ENCODE measurements around the gene PPFIBP1. TPM values are rescaled to one million over a fixed set of nuclear protein-coding genes. Genes with fewer than 3 reads are reported as not detected.

Gene PPFIBP1
- total RNA-seq, 1 experiment from 2014 or later = 17.0 TPM

DNA sequence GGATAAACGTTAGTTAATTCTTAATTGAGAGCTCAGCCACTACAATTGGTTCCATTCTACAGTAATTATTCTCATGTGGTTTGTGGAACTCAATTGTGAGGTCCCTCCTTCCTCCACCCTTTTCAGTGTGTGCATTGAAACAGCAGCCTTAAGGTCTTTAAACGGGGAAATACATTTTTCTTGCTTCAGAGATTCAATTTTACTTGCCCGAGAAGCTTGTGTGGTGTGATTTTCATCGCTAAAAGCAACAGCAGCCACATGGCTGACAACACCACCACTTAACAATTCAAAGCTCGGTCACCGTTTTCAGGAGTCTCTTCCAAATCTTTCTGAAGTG lies 733 bp upstream of the PPFIBP1 start:
- no peaks in the 10 kb centered on the region; the same call in 1 of the 2 replicates for H3K27me3 ChIP-seq (ENCODE audit: control insufficient read depth, insufficient read depth, low read length)
- peak overlapping the region; percentile 84 for H3K4me3 ChIP-seq (ENCODE audit: insufficient read depth, low read depth, low read length)
- no peaks in the 10 kb centered on the region for H3K36me3 ChIP-seq (replicated peaks; ENCODE audit: control insufficient read depth, insufficient read depth, low read length)
- no peak for DNase-seq

GRCh38 chr12:27524494-27524835 lies 459 bp downstream of the PPFIBP1 start:
- no peaks in the 10 kb centered on the region for H3K36me3 ChIP-seq (replicated peaks; ENCODE audit: control insufficient read depth, insufficient read depth, low read length)
- no peak for DNase-seq
- H3K27me3 ChIP-seq (ENCODE audit: control insufficient read depth, insufficient read depth, low read length) = no peaks in the 10 kb centered on the region; the same call in 1 of the 2 replicates

GRCh38 chr12:27524839-27525753 lies 1.1 kb downstream of the PPFIBP1 start:
- peak; percentile 55 for DNase-seq
- H3K27me3 ChIP-seq (ENCODE audit: control insufficient read depth, insufficient read depth, low read length) = no peaks in the 10 kb centered on the region; the same call in 1 of the 2 replicates
- H3K4me3 ChIP-seq (ENCODE audit: insufficient read depth, low read depth, low read length) = peak overlapping the region; percentile 84
- H3K36me3 ChIP-seq (replicated peaks; ENCODE audit: control insufficient read depth, insufficient read depth, low read length) = no peaks in the 10 kb centered on the region

More at GRCh38 chr12:27524494-27524835, 459 bp downstream of the PPFIBP1 start:
- peak overlapping the region; percentile 84 for H3K4me3 ChIP-seq (ENCODE audit: insufficient read depth, low read depth, low read length)

GRCh38 chr12:27527512-27527911 lies 3.5 kb downstream of the PPFIBP1 start:
- DNase-seq = no peak
- H3K27me3 ChIP-seq (ENCODE audit: control insufficient read depth, insufficient read depth, low read length) = no peaks in the 10 kb centered on the region; the same call in 1 of the 2 replicates
- no peak overlapping the region for H3K4me3 ChIP-seq (ENCODE audit: insufficient read depth, low read depth, low read length)
- H3K36me3 ChIP-seq (replicated peaks; ENCODE audit: control insufficient read depth, insufficient read depth, low read length) = no peaks in the 10 kb centered on the region

GRCh38 chr12:27528788-27529187 lies 4.8 kb downstream of the PPFIBP1 start:
- DNase-seq = no peak
- H3K36me3 ChIP-seq (replicated peaks; ENCODE audit: control insufficient read depth, insufficient read depth, low read length) = no peaks in the 10 kb centered on the region
- H3K27me3 ChIP-seq (ENCODE audit: control insufficient read depth, insufficient read depth, low read length) = no peaks in the 10 kb centered on the region; the same call in 1 of the 2 replicates
- H3K4me3 ChIP-seq (ENCODE audit: insufficient read depth, low read depth, low read length) = no peak overlapping the region

DNA sequence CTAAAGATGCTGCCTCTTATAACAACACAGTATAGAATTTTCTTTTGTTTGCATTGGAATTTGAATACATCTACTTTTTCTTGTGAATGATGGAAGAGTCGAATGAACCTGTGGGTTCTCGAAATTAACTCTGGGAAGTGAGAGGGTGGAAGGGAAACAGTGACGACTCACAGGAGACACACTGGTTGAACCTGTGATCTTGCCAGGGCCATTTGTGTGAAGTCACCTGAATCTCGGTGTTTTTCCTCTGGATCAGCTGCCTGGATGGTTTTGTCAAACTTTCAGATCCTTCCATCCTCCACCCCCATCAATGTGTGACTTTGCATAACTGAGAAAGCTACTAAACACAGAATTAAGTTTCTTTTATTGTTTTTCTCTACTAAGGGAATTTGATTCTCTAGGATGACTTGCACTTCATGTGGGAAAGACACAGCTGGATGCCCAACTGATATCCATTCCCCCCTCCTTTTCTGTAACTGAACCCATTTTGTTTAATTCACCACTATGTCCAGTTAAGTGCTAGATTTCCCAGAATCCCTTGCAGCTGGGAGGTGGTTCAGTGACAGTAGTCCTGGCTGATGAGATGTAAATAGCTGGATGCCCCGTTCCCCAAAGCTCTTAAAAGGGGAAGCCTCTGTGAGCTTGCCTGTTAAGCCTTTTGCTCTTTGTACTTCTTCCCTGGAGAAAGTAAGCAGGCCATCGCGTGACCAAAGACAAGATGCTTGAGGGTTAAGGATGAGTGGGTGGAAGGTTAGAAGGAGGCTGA lies 6.3 kb downstream of the PPFIBP1 start:
- Histone ChIP-seq H3K27me3 (ENCODE audit: control insufficient read depth, insufficient read depth, low read length) (no peaks in the 10 kb centered on the region; the same call in 1 of the 2 replicates), H3K4me3 (ENCODE audit: insufficient read depth, low read depth, low read length) (no peak overlapping the region), H3K36me3 (replicated peaks; ENCODE audit: control insufficient read depth, insufficient read depth, low read length) (no peaks in the 10 kb centered on the region)
- DNase-seq = no peak

GRCh38 chr12:27531896-27532295 lies 7.9 kb downstream of the PPFIBP1 start:
- no peak for DNase-seq
- H3K36me3 ChIP-seq (replicated peaks; ENCODE audit: control insufficient read depth, insufficient read depth, low read length) = no peaks in the 10 kb centered on the region
- H3K4me3 ChIP-seq (ENCODE audit: insufficient read depth, low read depth, low read length) = no peak overlapping the region

DNA sequence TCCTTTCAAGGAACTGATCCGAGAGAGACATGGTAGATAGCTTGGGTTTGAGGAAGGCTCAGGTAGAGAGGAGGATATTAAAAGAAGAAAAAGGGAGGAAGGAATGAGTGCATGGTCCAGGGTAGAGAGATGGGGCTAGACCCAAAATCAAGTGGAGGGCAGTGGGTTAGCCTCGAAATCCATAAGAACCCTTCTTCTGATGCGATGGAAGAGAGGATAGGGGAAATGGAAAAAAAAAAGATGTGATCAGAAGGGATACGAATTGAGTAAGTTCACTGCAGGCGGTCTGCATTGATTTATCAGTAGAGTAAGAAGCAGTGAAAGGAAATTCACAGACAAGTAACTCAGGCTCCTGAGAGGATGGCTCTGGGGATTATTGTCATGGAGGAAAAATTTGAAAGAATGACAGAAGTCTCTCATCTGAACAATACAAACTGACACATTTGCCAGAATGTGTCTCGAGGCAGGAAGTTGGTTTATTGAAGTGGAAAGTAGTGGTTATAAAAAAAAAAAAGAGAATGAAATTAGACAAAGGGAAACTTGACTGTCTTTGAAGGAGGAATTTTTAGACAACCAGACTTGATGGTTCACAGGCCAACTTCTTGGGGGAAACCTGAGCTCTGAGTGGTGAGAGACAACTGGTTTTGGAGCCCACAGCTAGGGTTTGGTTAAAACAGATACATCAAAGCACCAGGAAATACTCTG lies 10.2 kb downstream of the PPFIBP1 start:
- DNase-seq = no peak
- Histone ChIP-seq H3K36me3 (replicated peaks; ENCODE audit: control insufficient read depth, insufficient read depth, low read length) (no peaks in the 10 kb centered on the region), H3K27me3 (ENCODE audit: control insufficient read depth, insufficient read depth, low read length) (no peaks in the 10 kb centered on the region), H3K4me3 (ENCODE audit: insufficient read depth, low read depth, low read length) (no peak overlapping the region)

More at GRCh38 chr12:27531896-27532295, 7.9 kb downstream of the PPFIBP1 start:
- no peaks in the 10 kb centered on the region for H3K27me3 ChIP-seq (ENCODE audit: control insufficient read depth, insufficient read depth, low read length)

DNA sequence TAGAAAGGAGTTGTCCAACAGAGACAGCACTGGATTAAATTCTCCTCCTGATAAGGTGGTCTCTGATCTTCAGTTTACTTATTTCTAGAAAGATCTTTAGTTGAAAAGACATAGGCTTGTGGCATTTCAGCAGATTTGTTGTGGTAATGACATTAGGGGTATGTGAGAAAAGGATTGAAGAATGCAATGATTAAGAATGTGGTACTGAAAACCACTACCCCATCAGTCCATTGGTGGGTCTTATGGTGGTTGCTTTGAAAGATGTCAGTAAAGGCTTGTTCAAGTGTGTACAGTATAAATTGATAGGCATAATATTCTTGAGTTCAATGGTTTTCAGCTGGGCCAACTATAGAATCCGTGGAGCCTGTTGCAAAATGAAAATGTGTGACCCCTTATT lies 10.8 kb downstream of the PPFIBP1 start:
- H3K27me3 ChIP-seq (ENCODE audit: control insufficient read depth, insufficient read depth, low read length) = no peaks in the 10 kb centered on the region
- no peak for DNase-seq
- H3K36me3 ChIP-seq (replicated peaks; ENCODE audit: control insufficient read depth, insufficient read depth, low read length) = no peaks in the 10 kb centered on the region
- H3K4me3 ChIP-seq (ENCODE audit: insufficient read depth, low read depth, low read length) = no peak overlapping the region

- no peak for DNase-seq
- no peaks in the 10 kb centered on the region for H3K36me3 ChIP-seq (replicated peaks; ENCODE audit: control insufficient read depth, insufficient read depth, low read length)
- H3K27me3 ChIP-seq (ENCODE audit: control insufficient read depth, insufficient read depth, low read length) = no peaks in the 10 kb centered on the region
- no peak overlapping the region for H3K4me3 ChIP-seq (ENCODE audit: insufficient read depth, low read depth, low read length)
Observed at GRCh38 chr12:27535318-27535717, 11.3 kb downstream of the PPFIBP1 start.

- Histone ChIP-seq H3K36me3 (replicated peaks; ENCODE audit: control insufficient read depth, insufficient read depth, low read length) (no peaks in the 10 kb centered on the region), H3K27me3 (ENCODE audit: control insufficient read depth, insufficient read depth, low read length) (no peaks in the 10 kb centered on the region), H3K4me3 (ENCODE audit: insufficient read depth, low read depth, low read length) (no peak overlapping the region)
- no peak for DNase-seq
Observed at GRCh38 chr12:27537855-27538675, 14.1 kb downstream of the PPFIBP1 start.

GRCh38 chr12:27539191-27539631 lies 15.2 kb downstream of the PPFIBP1 start:
- H3K27me3 ChIP-seq (ENCODE audit: control insufficient read depth, insufficient read depth, low read length) = no peaks in the 10 kb centered on the region
- no peak overlapping the region for H3K4me3 ChIP-seq (ENCODE audit: insufficient read depth, low read depth, low read length)
- DNase-seq = no peak
- H3K36me3 ChIP-seq (replicated peaks; ENCODE audit: control insufficient read depth, insufficient read depth, low read length) = no peaks in the 10 kb centered on the region

DNA sequence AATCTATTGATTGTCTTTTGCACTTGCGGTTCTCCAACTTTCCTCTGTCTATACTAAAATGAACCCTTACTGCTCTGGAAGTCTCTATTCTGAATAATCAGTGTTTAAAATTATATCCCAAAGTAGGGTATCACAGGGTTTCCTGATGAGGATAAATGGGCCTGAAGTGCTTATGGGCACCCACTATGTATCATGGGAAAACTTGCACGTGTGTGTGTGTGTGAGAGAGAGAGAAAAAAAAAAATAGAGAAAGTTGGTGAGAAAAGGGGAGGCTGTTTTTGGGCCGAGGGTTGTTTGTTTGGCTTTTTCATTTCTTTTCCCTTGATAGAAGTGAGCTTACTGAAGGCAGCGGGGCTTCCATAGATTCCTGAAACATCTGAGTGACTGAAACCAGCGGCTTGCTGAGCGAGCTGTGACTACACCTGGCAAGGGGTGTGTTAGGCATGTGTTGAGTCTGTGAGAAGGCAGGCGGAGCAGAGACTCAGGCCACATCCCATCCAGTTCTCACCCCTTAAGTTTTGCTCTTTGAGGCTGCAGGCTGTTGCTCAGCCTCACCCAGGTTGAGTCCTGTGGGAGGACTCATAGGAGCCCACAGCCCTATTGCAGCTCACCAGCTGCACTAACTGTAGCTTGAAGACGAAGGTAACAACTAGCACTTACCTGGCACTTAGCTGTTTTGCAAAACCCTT lies 17.2 kb downstream of the PPFIBP1 start:
- Histone ChIP-seq H3K27me3 (ENCODE audit: control insufficient read depth, insufficient read depth, low read length) (no peaks in the 10 kb centered on the region), H3K36me3 (replicated peaks; ENCODE audit: control insufficient read depth, insufficient read depth, low read length) (no peaks in the 10 kb centered on the region), H3K4me3 (ENCODE audit: insufficient read depth, low read depth, low read length) (no peak overlapping the region)
- peak; percentile 54 for DNase-seq

All from H7 (cell line).